VCaP (cell line): ENCODE results near the gene SOX30.

Experiments
- H3K27ac ChIP-seq: fragments of 450-650 bp; 2 replicates; pipeline ENCODE4 v1.5.1; 2017
- TF ChIP-seq, protein P1 (sequence below): fragments of 450-650 bp; conservative IDR thresholded peaks from 2 replicates; pipeline ENCODE4 v1.5.1; 2017; ENCODE audit warnings: mild to moderate bottlenecking, moderate library complexity

The SOX30 gene

DNA sequence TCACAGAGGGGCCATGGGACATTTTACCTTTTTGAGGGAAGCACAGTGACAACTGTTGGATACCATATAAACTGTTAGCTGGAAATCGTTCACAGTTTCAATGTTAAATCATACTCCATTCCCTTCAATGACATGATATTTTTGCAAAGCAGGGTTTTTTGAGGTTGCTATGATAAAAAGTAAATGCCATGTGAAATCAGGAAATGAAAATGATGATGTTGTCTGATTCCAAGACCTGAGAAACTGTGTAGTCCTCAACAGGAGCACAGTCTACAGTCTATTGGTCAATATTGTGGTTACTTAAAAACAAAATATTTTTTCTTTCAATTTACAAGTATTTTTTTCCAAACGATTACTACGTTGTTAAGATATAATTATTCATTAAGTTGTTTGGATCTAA lies 52.7 kb downstream of the SOX30 start:
- TF ChIP-seq, protein P1, sequence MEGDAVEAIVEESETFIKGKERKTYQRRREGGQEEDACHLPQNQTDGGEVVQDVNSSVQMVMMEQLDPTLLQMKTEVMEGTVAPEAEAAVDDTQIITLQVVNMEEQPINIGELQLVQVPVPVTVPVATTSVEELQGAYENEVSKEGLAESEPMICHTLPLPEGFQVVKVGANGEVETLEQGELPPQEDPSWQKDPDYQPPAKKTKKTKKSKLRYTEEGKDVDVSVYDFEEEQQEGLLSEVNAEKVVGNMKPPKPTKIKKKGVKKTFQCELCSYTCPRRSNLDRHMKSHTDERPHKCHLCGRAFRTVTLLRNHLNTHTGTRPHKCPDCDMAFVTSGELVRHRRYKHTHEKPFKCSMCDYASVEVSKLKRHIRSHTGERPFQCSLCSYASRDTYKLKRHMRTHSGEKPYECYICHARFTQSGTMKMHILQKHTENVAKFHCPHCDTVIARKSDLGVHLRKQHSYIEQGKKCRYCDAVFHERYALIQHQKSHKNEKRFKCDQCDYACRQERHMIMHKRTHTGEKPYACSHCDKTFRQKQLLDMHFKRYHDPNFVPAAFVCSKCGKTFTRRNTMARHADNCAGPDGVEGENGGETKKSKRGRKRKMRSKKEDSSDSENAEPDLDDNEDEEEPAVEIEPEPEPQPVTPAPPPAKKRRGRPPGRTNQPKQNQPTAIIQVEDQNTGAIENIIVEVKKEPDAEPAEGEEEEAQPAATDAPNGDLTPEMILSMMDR = no peak
- no peak overlapping the region for H3K27ac ChIP-seq

DNA sequence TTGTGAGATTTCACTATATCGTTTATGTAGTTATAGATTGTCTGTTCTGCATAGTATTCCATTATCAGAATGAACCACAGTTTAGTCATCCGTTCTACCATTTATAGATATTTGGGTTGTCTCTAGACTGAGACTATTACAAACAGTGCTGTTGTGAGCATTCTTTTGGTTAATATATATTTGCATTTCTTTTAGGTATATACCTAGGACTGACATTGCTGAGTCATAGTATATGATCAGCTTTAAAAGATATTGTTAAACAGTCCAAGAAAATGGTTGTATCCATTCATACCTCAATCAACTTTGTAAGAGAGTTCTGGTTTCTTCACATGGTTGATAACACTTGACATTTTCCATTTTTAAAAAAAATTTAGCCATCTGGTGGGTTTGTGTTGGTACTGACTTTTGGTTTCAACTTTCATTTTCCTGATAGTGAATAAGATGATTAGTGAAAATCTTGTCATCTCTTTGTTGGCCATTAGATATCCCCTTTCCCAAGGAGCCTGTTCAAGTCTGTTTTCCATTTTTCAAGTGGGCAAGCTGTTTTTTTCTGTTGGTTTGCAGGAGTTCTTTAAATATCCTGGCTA lies 53.8 kb downstream of the SOX30 start:
- TF ChIP-seq, protein P1 = no peak
- no peak overlapping the region for H3K27ac ChIP-seq

GRCh38 chr5:157597277-157597676 lies 55.0 kb downstream of the SOX30 start:
- H3K27ac ChIP-seq = no peak overlapping the region
- TF ChIP-seq, protein P1 = no peak

GRCh38 chr5:157596487-157596886 lies 55.8 kb downstream of the SOX30 start:
- no peak overlapping the region for H3K27ac ChIP-seq
- TF ChIP-seq, protein P1 = no peak

DNA sequence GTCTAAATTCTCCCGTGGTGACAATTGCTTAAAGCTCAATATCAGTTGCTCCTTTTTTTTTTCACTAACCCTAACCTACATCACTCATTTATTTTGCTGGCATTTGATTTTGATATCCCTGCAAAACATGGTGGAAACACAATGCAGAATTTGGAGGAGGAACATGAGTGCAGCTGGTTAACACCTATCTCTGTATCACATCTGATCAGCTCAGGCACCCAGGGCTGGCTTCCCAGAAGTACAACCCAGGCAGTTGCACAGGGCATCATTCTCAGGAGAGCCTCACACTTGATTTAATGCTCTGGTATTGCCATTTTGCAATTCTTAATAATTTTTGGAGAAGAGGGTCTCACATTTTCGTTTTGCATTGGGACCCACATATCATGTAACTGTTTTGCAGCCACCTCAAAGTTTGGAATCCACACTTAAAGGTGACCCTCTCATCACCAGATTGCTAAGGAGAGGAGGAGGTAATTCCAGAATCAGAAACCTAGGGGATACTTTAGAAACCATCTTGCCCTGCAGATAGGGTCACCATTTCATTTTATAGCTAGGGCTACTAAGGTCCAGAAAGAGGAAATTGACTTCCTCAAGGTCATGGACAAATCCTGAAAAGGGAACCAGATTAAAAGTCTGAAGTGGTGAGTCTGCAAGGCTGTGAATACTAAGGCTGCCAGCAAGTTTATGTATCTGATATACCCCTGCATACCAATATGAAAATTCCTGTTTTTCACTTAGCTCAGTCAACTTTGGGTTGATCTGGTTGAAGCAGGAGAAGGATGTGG lies 57.4 kb downstream of the SOX30 start:
- TF ChIP-seq, protein P1 = no peak
- no peak overlapping the region for H3K27ac ChIP-seq

GRCh38 chr5:157594257-157594656 lies 58.0 kb downstream of the SOX30 start:
- TF ChIP-seq, protein P1 = no peak
- no peak overlapping the region for H3K27ac ChIP-seq

GRCh38 chr5:157593052-157593757 lies 59.0 kb downstream of the SOX30 start:
- TF ChIP-seq, protein P1 = no peak
- no peak overlapping the region for H3K27ac ChIP-seq
